Transverse colon (tissue), 4 donors: ENCODE results near the gene REEP1. TPM values are rescaled to one million over a fixed set of nuclear protein-coding genes. Genes with fewer than 3 reads are reported as not detected.

ENCODE experiments used
- DNase-seq: peaks from one replicate; pipeline ENCODE4 v3.0.0-alpha.2; 2019
- H3K27ac ChIP-seq, 4 donors: fragments of 200-600 bp; sonication (generic); 2 replicates each; pipeline ENCODE4 v1.5.1; 2016 to 2018; ENCODE audit warnings: inconsistent platforms in 4 of 4
- H3K27me3 ChIP-seq: fragments of 200-600 bp; sonication (generic); 2 replicates; pipeline ENCODE4 v1.5.1; 2017; ENCODE audit warnings: inconsistent platforms
- H3K36me3 ChIP-seq, 4 donors: fragments of 200-600 bp; sonication (generic); 2 replicates each; pipeline ENCODE4 v1.5.1; 2017 to 2019; ENCODE audit warnings: inconsistent platforms in 4 of 4
- H3K4me1 ChIP-seq, 4 donors: fragments of 200-600 bp; sonication (generic); 2 replicates each; pipeline ENCODE4 v1.5.1; 2017 to 2020; ENCODE audit warnings: inconsistent platforms in 4 of 4
- H3K4me3 ChIP-seq, 4 donors: fragments of 200-600 bp; sonication (generic); 1 replicate in 1 of 4; 2 replicates in 3 of 4; pipeline versions ENCODE4 v1.5.1 to v1.6.1; 2017 to 2019; ENCODE audit warnings: inconsistent platforms in 4 of 4
- H3K9me3 ChIP-seq, 2 donors: fragments of 200-600 bp; sonication (generic); 2 replicates each; pipeline ENCODE4 v1.5.1; 2017 to 2019; ENCODE audit warnings: inconsistent platforms in 2 of 2
- CTCF ChIP-seq, 5 experiments: fragments of 200-600 bp in 3 of 5; fragments of 450-650 bp in 2 of 5; sonication (generic) in 3 of 5; IDR thresholded peaks; 1 replicate in 2 of 5; 2 replicates in 3 of 5; pipeline ENCODE4 v1.5.1; 2016 to 2017; ENCODE audit warnings: antibody characterized with exemption in 5 of 5, inconsistent platforms in 3 of 5, mild to moderate bottlenecking in 2 of 5, moderate library complexity in 1 of 5
- EP300 ChIP-seq: sonication (generic); formaldehyde crosslinking; IDR thresholded peaks from one replicate; pipeline ENCODE4 v1.6.1; 2017; ENCODE audit warnings: antibody characterized with exemption, low read depth
- POLR2A ChIP-seq: fragments of 450-650 bp; IDR thresholded peaks from one replicate; pipeline ENCODE4 v1.6.1; 2016; ENCODE audit warnings: antibody characterized with exemption, mild to moderate bottlenecking, moderate library complexity
- POLR2AphosphoS5 ChIP-seq, 3 donors: sonication (generic); formaldehyde crosslinking; IDR thresholded peaks; one replicate each; pipeline ENCODE4 v1.6.1; 2016; ENCODE audit warnings: antibody characterized with exemption in 3 of 3
- WGBS, 2 donors: methylation state at CpG; one replicate each; pipeline ENCODE4 v1.1.5; 2018; ENCODE audit warnings: low coverage in 1 of 2; 5-methylcytosine and 5-hydroxymethylcytosine counted together
- in situ Hi-C, 4 donors: fragments of 200-750 bp; cut with MboI; loops; one replicate each; pipeline versions ENCODE4 v1.15.0 to v1.15.1; 2017; ENCODE audit warnings: low sequenced_read_pairs in 3 of 4, low pct_ligation_motif_present in 1 of 4, low pct_unique_long_range_greater_than_20kb in 1 of 4
- intact Hi-C: fragments of 100-400 bp; cut with DNase I; formaldehyde crosslinking; loops from one replicate; pipeline ENCODE4 v1.15.1; 2023; ENCODE audit warnings: low total_unique reads
- total RNA-seq, 4 donors: library from RNA; depleted of rRNA; stranded (reverse); fragments of >200 nt; gene quantifications; one replicate each; pipeline ENCODE4 v1.1.0, GENCODE V29; 2016

The REEP1 gene
- total RNA-seq, 4 donors from 2014 or later = 14.1 to 196 (median 32.3) TPM

- peaks cover 0 to 48% (median 18%) of the 10 kb centered on the region in 4 donors for H3K36me3 ChIP-seq
- H3K9me3 ChIP-seq = no peaks in the 10 kb centered on the region
- 95 to 100% methylated on average over 1 of the region's 1 CpG for WGBS, 2 donors
- no peak overlapping the region for H3K4me3 ChIP-seq
- intact Hi-C loops (no loop called here), in situ Hi-C loops (no loop called here)
- TF ChIP-seq POLR2A (no peak), CTCF (IDR thresholded peaks at IDR 0.05) (no peak)
- DNase-seq = no peak
- no peaks in the 10 kb centered on the region for H3K27me3 ChIP-seq
- H3K27ac ChIP-seq = no peak overlapping the region
- peaks cover 0 to 10% (median 0%) of the 10 kb centered on the region in 4 donors for H3K4me1 ChIP-seq
Measured at GRCh38 chr2:86175828-86176227, 161.6 kb downstream of the REEP1 start.

- in situ Hi-C loops (no loop called here), intact Hi-C loops (no loop called here)
- no peak for DNase-seq
- TF ChIP-seq CTCF (IDR thresholded peaks at IDR 0.05) (no peak), EP300 (no peak)
- no peaks in the 10 kb centered on the region for H3K9me3 ChIP-seq
- no peak overlapping the region for H3K4me3 ChIP-seq
- WGBS, 2 donors = 60 to 71% methylated on average over 2 of the region's 2 CpGs
- H3K27ac ChIP-seq = no peak overlapping the region
- no peaks in the 10 kb centered on the region for H3K27me3 ChIP-seq
- peaks cover 0 to 10% (median 0%) of the 10 kb centered on the region in 4 donors for H3K4me1 ChIP-seq
- peaks cover 0 to 55% (median 23%) of the 10 kb centered on the region in 4 donors for H3K36me3 ChIP-seq
Measured at GRCh38 chr2:86174445-86174844, 163.0 kb downstream of the REEP1 start.

GRCh38 chr2:86172610-86173009, 164.8 kb downstream of the REEP1 start:
- Histone ChIP-seq H3K27me3 (no peaks in the 10 kb centered on the region), H3K4me1 (peaks cover 0 to 10% (median 0%) of the 10 kb centered on the region in 4 donors), H3K36me3 (peaks cover 0 to 60% (median 20%) of the 10 kb centered on the region in 4 donors), H3K9me3 (no peaks in the 10 kb centered on the region), H3K4me3 (no peak overlapping the region), H3K27ac (no peak overlapping the region)
- DNase-seq = no peak
- 20 to 93% methylated on average over 1 to 2 of the region's 2 CpGs for WGBS, 2 donors
- in situ Hi-C loops = no loop called here
- intact Hi-C loops = no loop called here
- TF ChIP-seq EP300 = no peak
- TF ChIP-seq CTCF (IDR thresholded peaks at IDR 0.05) = no peak
- TF ChIP-seq POLR2AphosphoS5 (IDR thresholded peaks at IDR 0.05) = no peak
- TF ChIP-seq POLR2A = no peak

GRCh38 chr2:86171295-86171694, 166.1 kb downstream of the REEP1 start:
- WGBS, 2 donors = 82 to 90% methylated on average over 3 of the region's 3 CpGs
- peaks cover 0 to 10% (median 0%) of the 10 kb centered on the region in 4 donors for H3K4me1 ChIP-seq
- TF ChIP-seq POLR2A = no peak
- no peak for TF ChIP-seq POLR2AphosphoS5 (IDR thresholded peaks at IDR 0.05)
- no peak for TF ChIP-seq CTCF (IDR thresholded peaks at IDR 0.05)
- H3K9me3 ChIP-seq = no peaks in the 10 kb centered on the region
- no peak overlapping the region for H3K4me3 ChIP-seq
- in situ Hi-C loops (no loop called here), intact Hi-C loops (no loop called here)
- DNase-seq = no peak
- peaks cover 0 to 56% (median 22%) of the 10 kb centered on the region in 4 donors for H3K36me3 ChIP-seq
- no peak overlapping the region for H3K27ac ChIP-seq
- H3K27me3 ChIP-seq = no peaks in the 10 kb centered on the region
